ENCODE results near the gene ABCE1.
"Not testable (repeated sequence)": the region's sequence is repeated elsewhere in the genome, so short reads cannot be mapped to it uniquely, and the experiment has no call there.

The ABCE1 gene

GRCh38 chr4:145103496-145103895, 5.4 kb downstream of the ABCE1 start:
- no peak for DNase-seq

DNA sequence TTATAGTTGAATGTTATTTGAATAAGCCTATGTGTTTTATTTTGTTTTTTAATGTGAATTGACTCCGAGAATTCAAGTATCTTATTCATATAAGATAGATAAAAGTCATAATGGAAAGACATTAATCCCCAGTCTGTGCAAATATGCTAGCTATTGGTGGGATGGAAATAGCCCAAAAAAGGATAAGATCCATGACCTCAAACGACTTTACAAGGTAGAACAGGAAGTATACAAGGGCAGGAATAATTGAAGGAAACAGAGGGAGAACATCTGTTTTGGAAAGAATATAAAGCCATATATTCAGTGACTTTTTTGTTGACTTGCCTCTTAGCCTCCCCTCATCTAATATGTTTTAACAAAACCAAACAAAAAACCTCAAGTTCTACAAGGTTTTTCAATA, 9.0 kb downstream of the ABCE1 start:
- no peak for DNase-seq

GRCh38 chr4:145108128-145108527, 10.0 kb downstream of the ABCE1 start:
- DNase-seq, result no peak

GRCh38 chr4:145125396-145125795, 27.3 kb downstream of the ABCE1 start:
- no peak for DNase-seq

GRCh38 chr4:145130130-145130529, 32.0 kb downstream of the ABCE1 start:
- no peak for DNase-seq

- no peak for DNase-seq
Measured at GRCh38 chr4:145130788-145131399, 32.8 kb downstream of the ABCE1 start.

- no peak for DNase-seq
Measured at GRCh38 chr4:145131848-145132247, 33.7 kb downstream of the ABCE1 start.

DNA sequence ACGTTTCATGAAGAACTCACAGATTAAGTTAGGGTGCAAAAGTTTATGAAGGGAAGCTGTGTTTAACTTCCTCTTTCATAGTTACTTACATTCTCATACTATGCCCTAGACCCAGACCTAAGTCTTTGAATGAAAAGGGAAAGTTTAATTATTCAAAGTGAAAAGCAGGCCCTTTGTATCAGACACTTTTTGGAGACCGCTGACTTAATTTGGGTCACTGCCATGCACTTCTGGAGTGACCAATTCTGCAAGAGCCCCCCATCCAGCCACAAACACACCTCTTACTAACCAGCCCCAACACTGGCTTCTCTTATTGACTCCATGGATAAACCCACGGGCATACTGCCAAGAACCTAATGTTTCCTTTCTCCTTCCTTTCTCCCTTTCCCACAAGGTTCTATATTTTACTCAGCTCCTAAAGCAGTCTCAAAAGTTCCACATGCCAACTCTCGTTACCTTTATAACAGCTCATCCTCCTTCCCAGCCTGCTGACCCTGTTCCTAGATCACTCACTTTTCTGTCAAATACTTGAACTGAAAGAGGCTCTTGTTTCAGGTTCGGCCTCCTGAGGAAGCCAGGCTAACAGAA, 34.5 kb downstream of the ABCE1 start:
- no peak for DNase-seq

- not testable (repeated sequence) for DNase-seq
Measured at GRCh38 chr4:145136219-145136618, 38.1 kb downstream of the ABCE1 start.

- DNase-seq, result no peak
Measured at GRCh38 chr4:145148980-145149379, 50.9 kb downstream of the ABCE1 start.

DNA sequence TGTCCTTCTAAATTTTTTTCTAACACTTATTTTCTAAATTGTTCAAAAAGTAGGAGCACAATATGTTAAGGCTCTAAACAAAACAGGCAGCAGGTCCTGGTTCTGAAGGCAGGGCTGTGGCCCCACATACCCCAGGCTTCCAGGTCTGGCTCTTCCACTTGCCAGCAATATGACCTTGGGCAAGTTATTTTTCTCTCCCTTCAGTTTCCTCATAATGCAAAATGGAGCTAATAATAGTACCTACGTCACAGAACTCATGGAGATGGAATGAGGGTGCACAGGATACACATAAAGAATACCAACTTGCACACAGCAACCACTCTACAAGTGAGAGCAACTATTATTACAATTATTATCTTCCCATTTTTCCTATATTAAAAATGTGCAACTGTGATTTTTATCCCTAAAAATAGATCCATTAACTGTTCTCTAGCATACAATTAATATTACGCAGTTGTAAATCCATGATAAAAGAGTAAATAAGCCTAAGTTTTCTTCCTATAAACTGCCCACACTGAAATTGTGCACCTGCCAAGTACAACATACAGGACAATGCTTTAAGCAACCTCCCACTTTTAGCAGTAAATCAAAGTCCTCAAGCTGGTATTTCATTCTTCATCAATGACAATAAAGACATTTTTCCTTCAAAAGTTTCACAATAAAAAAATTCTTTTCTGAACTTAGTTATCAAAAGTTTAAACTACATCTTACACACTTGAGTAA, 55.2 kb downstream of the ABCE1 start:
- no peak for DNase-seq

- no peak for DNase-seq
Measured at GRCh38 chr4:145153904-145154298, 55.8 kb downstream of the ABCE1 start.

DNA sequence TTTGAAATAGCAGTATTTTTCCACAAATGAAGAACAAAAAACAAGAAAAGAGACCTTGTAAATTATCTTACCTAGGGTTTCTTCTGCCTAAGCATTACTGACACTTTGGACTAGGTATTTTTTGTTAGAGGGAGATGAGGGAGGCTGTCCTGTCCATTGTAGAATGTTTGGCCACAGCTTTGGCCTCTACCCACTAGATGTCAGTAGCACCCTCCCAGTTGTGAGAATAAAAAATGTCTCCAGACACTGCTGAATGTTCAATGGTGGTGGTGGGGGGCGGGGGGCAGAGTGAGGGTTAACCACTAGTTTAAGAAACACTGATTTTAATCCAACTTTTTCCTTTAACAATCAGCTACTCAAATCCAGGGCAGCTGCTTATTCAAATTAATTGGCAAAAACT, 56.5 kb downstream of the ABCE1 start:
- DNase-seq, result no peak

GRCh38 chr4:145155268-145155870, 57.3 kb downstream of the ABCE1 start:
- no peak for DNase-seq

DNA sequence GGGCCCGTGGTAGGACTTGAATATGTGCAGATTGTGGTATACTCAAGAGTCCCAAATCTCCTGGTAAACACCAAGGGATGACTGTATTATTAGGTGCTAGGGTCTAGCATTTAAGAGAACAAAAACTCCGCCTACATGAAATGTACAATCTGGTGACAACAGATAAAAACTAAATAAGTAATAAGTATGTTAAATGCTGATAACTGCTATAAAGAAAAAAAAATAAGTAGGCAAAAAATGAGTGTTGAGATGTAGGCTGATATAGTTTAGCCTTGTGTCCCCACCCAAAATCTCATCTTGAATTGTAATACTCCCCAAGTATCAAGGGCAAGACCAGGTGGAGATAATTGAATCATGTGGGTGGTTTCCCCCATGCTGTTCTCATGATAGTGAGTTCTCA, 58.9 kb downstream of the ABCE1 start:
- no peak for DNase-seq

GRCh38 chr4:145161549-145161948, 63.4 kb downstream of the ABCE1 start:
- no peak for DNase-seq

DNA sequence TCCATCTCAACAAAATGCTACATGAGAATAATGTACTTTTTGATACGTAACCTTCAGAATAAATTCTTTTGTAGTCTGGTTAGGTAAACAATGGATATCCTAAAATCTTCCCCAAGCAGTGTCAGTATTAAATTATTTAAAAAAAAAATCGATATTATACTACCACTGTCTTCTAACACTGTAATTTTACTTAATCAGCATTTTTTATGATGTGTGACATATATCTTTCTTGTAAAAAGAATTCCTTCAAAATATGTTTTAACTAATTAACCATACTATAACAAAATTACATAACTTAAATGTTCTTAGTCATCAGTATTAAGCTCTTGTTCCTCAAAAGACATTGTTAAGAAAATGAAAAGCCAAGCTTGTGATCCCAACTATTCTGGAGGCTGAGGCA, 69.8 kb downstream of the ABCE1 start:
- no peak for DNase-seq

- no peak for DNase-seq
Measured at GRCh38 chr4:145168581-145169187, 70.6 kb downstream of the ABCE1 start.

DNA sequence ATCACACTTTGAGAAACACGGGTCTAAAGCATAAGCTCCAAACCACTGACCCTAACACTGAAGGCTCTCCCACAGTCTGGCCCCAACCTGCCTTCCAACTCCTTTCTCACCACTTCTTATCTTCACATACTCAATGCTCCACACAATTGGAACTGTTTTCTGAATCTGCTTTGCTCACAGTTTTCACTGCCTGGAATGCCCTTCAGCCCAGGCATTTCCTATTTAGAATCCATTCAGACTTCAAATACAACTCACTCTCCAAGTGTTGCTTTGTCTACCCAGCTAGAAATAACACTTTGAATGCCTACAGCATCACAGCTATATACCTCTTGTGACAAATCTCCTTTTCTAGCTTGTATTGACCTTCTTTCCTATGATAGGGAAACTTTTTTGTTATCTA, 72.1 kb downstream of the ABCE1 start:
- DNase-seq, result no peak

- no peak for DNase-seq
Measured at GRCh38 chr4:145171911-145172310, 73.8 kb downstream of the ABCE1 start.

- DNase-seq, result no peak
Measured at GRCh38 chr4:145176641-145177432, 78.7 kb downstream of the ABCE1 start.

GRCh38 chr4:145177511-145177905, 79.4 kb downstream of the ABCE1 start:
- DNase-seq, result no peak

Measured in islet precursor cell (in vitro differentiated cells).